Measurements from ENCODE around the gene PPP1R3C.

Gene PPP1R3C

DNA sequence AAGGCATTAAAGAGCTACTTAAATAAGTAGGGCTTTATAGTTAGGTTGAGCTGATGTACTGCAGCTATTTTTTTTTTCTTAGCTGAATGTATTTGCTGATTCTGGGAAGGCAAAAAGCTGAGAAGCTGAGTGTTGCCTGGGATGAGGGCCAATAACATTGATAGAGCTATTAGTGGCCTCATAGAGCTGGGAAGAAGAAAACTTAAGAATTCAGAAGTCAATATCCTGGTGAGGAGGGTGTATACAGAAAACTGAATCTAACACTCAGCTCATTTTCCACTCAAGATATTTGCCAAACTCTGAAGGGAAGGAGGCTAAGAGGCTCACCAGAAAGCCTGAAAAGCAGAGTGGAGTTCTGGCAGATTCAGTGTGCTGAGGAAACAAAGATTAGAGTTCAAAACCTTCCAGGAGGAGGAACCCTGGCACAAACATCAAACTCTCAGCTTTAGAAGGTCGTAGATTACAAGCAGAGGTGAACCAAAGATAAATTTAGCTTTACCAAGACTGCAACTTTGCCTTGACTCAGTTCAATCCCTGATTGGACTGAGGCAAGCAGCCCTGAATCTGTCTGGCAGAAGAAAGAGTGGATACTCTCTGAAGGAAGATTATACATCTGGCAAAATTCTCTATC lies 11.3 kb downstream of the PPP1R3C start:
- H3K79me2 ChIP-seq: no peaks in the 10 kb centered on the region
- no peak overlapping the region for H3K9ac ChIP-seq
- TF ChIP-seq, protein P1, sequence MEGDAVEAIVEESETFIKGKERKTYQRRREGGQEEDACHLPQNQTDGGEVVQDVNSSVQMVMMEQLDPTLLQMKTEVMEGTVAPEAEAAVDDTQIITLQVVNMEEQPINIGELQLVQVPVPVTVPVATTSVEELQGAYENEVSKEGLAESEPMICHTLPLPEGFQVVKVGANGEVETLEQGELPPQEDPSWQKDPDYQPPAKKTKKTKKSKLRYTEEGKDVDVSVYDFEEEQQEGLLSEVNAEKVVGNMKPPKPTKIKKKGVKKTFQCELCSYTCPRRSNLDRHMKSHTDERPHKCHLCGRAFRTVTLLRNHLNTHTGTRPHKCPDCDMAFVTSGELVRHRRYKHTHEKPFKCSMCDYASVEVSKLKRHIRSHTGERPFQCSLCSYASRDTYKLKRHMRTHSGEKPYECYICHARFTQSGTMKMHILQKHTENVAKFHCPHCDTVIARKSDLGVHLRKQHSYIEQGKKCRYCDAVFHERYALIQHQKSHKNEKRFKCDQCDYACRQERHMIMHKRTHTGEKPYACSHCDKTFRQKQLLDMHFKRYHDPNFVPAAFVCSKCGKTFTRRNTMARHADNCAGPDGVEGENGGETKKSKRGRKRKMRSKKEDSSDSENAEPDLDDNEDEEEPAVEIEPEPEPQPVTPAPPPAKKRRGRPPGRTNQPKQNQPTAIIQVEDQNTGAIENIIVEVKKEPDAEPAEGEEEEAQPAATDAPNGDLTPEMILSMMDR (IDR thresholded peaks at IDR 0.05): no peak
- H3K4me3 ChIP-seq (ENCODE audit: low read depth, low read length): no peak overlapping the region
- H3K27me3 ChIP-seq (ENCODE audit: control insufficient read depth, insufficient read depth, low read length): no peaks in the 10 kb centered on the region
- no peak overlapping the region for H3K27ac ChIP-seq
- H3K4me2 ChIP-seq (ENCODE audit: low read length): no peak overlapping the region
- no peaks in the 10 kb centered on the region for H3K36me3 ChIP-seq (ENCODE audit: control insufficient read depth, insufficient read depth, low read length)
- H3K9me3 ChIP-seq (ENCODE audit: control insufficient read depth, low read length): no peaks in the 10 kb centered on the region
- H2AFZ ChIP-seq: no peak overlapping the region
- no peaks in the 10 kb centered on the region for H3K4me1 ChIP-seq

DNA sequence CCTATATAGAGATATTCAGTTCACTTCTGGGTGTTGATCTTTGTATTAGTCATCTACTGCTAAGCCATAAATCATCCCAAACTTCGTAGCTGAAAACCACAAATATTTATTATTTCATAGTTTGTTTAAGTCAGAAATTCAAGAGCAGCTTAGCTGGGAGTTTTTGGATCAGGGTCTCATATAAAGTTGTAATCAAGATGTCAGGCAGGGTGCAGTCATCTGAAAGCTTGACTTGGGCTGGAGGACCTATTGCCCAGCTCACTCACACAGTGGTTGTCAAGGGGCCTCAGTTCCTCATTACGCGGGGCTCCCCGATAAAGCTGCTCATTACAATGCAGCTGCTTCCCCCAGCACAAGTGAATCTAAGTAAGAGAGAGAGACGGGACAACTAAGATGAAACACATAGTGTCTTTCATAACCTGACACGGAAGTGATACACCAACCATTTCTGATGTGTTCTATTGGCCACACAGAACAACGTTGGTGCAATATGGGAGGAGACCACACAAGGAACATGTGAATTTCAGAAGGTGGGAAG lies 15.7 kb downstream of the PPP1R3C start:
- Histone ChIP-seq H3K4me3 (ENCODE audit: low read depth, low read length) (no peak overlapping the region), H3K4me2 (ENCODE audit: low read length) (no peak overlapping the region), H3K36me3 (ENCODE audit: control insufficient read depth, insufficient read depth, low read length) (peaks cover 4% of the 10 kb centered on the region), H3K9ac (no peak overlapping the region), H3K9me3 (ENCODE audit: control insufficient read depth, low read length) (no peaks in the 10 kb centered on the region), H3K79me2 (no peaks in the 10 kb centered on the region), H2AFZ (no peak overlapping the region), H3K27me3 (ENCODE audit: control insufficient read depth, insufficient read depth, low read length) (no peaks in the 10 kb centered on the region), H3K27ac (no peak overlapping the region), H3K4me1 (peaks cover 12% of the 10 kb centered on the region)
- TF ChIP-seq, protein P1 (IDR thresholded peaks at IDR 0.05): no peak

DNA sequence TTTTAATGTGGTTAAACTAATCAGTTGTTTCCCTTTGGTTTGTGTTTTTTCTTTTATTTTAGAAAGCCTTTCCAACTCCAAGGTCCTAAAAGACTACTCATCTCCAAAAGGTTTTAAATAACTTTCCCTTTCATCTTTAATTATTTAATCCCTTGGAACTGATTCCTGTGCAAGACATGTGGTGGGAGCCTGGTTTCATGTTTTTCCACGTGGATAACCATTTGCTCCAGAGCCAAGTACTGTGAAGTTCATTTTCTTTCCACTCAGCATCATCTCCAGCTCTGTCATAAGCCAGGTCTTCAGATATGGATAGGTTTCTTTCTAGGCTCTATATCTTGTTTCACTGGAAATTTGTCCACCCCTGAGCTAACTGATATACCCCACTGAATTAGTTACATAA lies 16.7 kb downstream of the PPP1R3C start:
- Histone ChIP-seq H2AFZ (no peak overlapping the region), H3K4me1 (peaks cover 16% of the 10 kb centered on the region), H3K27ac (no peak overlapping the region), H3K36me3 (ENCODE audit: control insufficient read depth, insufficient read depth, low read length) (peaks cover 4% of the 10 kb centered on the region), H3K9me3 (ENCODE audit: control insufficient read depth, low read length) (no peaks in the 10 kb centered on the region), H3K27me3 (ENCODE audit: control insufficient read depth, insufficient read depth, low read length) (no peaks in the 10 kb centered on the region), H3K9ac (no peak overlapping the region), H3K4me2 (ENCODE audit: low read length) (no peak overlapping the region), H3K4me3 (ENCODE audit: low read depth, low read length) (no peak overlapping the region), H3K79me2 (no peaks in the 10 kb centered on the region)
- TF ChIP-seq, protein P1 (IDR thresholded peaks at IDR 0.05): no peak

DNA sequence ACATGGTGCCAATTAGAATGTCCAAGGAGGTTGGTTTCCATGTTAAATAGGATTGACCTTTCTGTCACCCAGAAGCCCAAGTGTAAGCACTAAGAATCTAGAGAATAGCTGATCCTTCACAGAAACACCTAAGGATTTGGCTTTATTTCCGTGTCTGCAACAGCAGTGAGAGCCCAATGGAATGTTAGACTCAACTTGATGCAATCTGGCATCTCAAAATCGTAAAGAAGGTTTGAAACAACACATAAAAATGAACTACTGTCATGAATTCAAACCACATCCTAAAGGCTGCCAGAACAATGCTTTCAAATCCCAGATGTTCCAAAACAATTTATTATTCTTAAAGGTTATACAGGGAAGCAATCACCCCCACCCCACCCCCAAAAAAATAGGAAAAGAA lies 18.6 kb downstream of the PPP1R3C start:
- Histone ChIP-seq H3K9me3 (ENCODE audit: control insufficient read depth, low read length) (no peaks in the 10 kb centered on the region), H3K36me3 (ENCODE audit: control insufficient read depth, insufficient read depth, low read length) (peaks cover 4% of the 10 kb centered on the region), H3K4me1 (peaks cover 20% of the 10 kb centered on the region), H3K9ac (no peak overlapping the region), H3K79me2 (no peaks in the 10 kb centered on the region), H2AFZ (peak overlapping the region; percentile 45), H3K27me3 (ENCODE audit: control insufficient read depth, insufficient read depth, low read length) (no peaks in the 10 kb centered on the region), H3K4me3 (ENCODE audit: low read depth, low read length) (no peak overlapping the region), H3K27ac (no peak overlapping the region), H3K4me2 (ENCODE audit: low read length) (no peak overlapping the region)
- TF ChIP-seq, protein P1 (IDR thresholded peaks at IDR 0.05): no peak
